Uterus (tissue), 4 donors: ENCODE results near the gene PPP4R3A. TPM values are rescaled to one million over a fixed set of nuclear protein-coding genes. Genes with fewer than 3 reads are reported as not detected.

Experiments
- DNase-seq, 2 donors: peaks; one replicate each; pipeline ENCODE4 v3.0.0-alpha.2; 2019 to 2020
- H3K27ac ChIP-seq, 2 donors: fragments of 200-600 bp; sonication (generic); 1 replicate in 1 of 2; 2 replicates in 1 of 2; pipeline ENCODE4 v1.5.1; 2016 to 2018
- H3K27me3 ChIP-seq, 2 donors: fragments of 200-600 bp; sonication (generic); one replicate each; pipeline ENCODE4 v1.5.1; 2018 to 2019; ENCODE audit warnings: control low read depth in 1 of 2
- H3K36me3 ChIP-seq, 2 donors: fragments of 200-600 bp; sonication (generic); one replicate each; pipeline ENCODE4 v1.5.1; 2019; ENCODE audit warnings: control low read depth in 1 of 2
- H3K4me1 ChIP-seq, 2 donors: fragments of 200-600 bp; sonication (generic); one replicate each; pipeline ENCODE4 v1.5.1; 2018 to 2019; ENCODE audit warnings: control low read depth in 1 of 2
- H3K4me3 ChIP-seq, 2 donors: fragments of 200-600 bp; sonication (generic); 1 replicate in 1 of 2; 2 replicates in 1 of 2; pipeline ENCODE4 v1.5.1; 2018 to 2019; ENCODE audit warnings: mild to moderate bottlenecking in 1 of 2
- H3K9me3 ChIP-seq, 2 donors: fragments of 200-600 bp; sonication (generic); one replicate each; pipeline ENCODE4 v1.5.1; 2019; ENCODE audit warnings: control low read depth in 1 of 2
- CTCF ChIP-seq, 4 experiments: fragments of 200-600 bp in 2 of 4; fragments of 450-650 bp in 2 of 4; sonication (generic) in 2 of 4; IDR thresholded peaks; one replicate each; pipeline ENCODE4 v1.5.1; 2016 to 2019; ENCODE audit warnings: antibody characterized with exemption in 4 of 4, mild to moderate bottlenecking in 2 of 4, moderate library complexity in 1 of 4
- POLR2A ChIP-seq, 2 donors: fragments of 450-650 bp; IDR thresholded peaks; one replicate each; pipeline ENCODE4 v1.6.1; 2016; ENCODE audit warnings: antibody characterized with exemption in 2 of 2, mild to moderate bottlenecking in 1 of 2, moderate library complexity in 1 of 2
- intact Hi-C: fragments of 100-400 bp; cut with DNase I; formaldehyde crosslinking; loops from one replicate; pipeline ENCODE4 v1.15.1; 2023; ENCODE audit warnings: low total_unique reads
- total RNA-seq, 4 donors: library from RNA; depleted of rRNA in 3 of 4; stranded (reverse); fragments of >200 nt in 3 of 4; gene quantifications; one replicate each; pipeline versions ENCODE4 v1.1.0 to v1.2.4, GENCODE V29; 2014 to 2023
- donor health status: DM: yes; HTN: yes; CAD: no.

The PPP4R3A gene
- total RNA-seq, 4 donors from 2014 or later: 36.2 to 136 (median 116) TPM

DNA sequence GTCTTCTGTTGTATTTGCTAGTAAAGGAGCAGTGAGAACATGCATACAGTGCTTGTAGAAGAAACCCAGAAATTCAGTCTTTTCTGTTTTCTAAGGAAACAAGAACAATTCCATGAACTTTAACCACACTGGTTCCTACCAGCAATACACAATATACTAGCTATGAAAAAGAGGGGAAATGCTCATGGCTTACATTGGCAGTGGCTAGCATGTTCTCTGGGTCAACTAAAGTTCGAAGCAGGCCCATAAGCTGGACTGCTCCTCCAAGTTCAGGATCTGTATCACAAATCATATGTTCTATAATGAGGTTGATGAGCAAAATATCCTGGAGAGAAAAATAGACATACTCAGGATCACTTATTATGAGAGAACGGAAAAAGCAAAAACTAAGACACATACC is 37.1 kb downstream of the PPP4R3A start:
- TF ChIP-seq POLR2A (IDR thresholded peaks at IDR 0.05) (no peak), CTCF (IDR thresholded peaks at IDR 0.05) (no peak)
- H3K27ac ChIP-seq: no peak overlapping the region
- no peak for DNase-seq
- no peaks in the 10 kb centered on the region for H3K4me1 ChIP-seq
- H3K9me3 ChIP-seq: no peaks in the 10 kb centered on the region
- no peaks in the 10 kb centered on the region for H3K36me3 ChIP-seq
- H3K27me3 ChIP-seq: no peaks in the 10 kb centered on the region
- no peak overlapping the region for H3K4me3 ChIP-seq
- intact Hi-C loops: no loop called here

DNA sequence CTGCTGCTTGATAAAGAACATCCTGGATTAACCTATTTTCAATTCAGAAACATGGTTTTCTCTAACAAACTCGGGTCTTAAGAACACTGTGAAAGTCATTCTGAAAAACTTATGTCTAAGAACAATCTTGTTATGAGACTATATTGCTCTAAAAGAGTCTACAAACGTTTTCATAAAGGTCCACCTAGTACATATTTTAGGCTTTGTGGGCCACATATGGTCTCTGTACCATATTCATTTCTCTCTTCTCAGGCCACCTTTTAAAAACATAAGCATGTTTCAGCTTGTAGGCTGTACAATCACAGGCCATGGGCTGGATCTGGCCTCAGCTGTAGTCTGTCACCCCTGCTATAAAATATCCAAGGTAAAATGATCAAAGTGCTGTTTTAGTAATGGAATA is 39.9 kb downstream of the PPP4R3A start:
- no peaks in the 10 kb centered on the region for H3K27me3 ChIP-seq
- intact Hi-C loops: no loop called here
- H3K4me3 ChIP-seq: no peak overlapping the region
- H3K36me3 ChIP-seq: no peaks in the 10 kb centered on the region
- TF ChIP-seq POLR2A (IDR thresholded peaks at IDR 0.05): no peak
- TF ChIP-seq CTCF (IDR thresholded peaks at IDR 0.05): no peak
- H3K9me3 ChIP-seq: no peaks in the 10 kb centered on the region
- no peak overlapping the region for H3K27ac ChIP-seq
- no peaks in the 10 kb centered on the region for H3K4me1 ChIP-seq
- no peak for DNase-seq

- H3K36me3 ChIP-seq: no peaks in the 10 kb centered on the region
- TF ChIP-seq POLR2A (IDR thresholded peaks at IDR 0.05) (no peak), CTCF (IDR thresholded peaks at IDR 0.05) (no peak)
- DNase-seq: no peak
- no peak overlapping the region for H3K4me3 ChIP-seq
- H3K27ac ChIP-seq: no peak overlapping the region
- intact Hi-C loops: no loop called here
- no peaks in the 10 kb centered on the region for H3K4me1 ChIP-seq
- no peaks in the 10 kb centered on the region for H3K9me3 ChIP-seq
- no peaks in the 10 kb centered on the region for H3K27me3 ChIP-seq
These were observed 43.9 kb downstream of the PPP4R3A start for GRCh38 chr14:91466192-91466591.

DNA sequence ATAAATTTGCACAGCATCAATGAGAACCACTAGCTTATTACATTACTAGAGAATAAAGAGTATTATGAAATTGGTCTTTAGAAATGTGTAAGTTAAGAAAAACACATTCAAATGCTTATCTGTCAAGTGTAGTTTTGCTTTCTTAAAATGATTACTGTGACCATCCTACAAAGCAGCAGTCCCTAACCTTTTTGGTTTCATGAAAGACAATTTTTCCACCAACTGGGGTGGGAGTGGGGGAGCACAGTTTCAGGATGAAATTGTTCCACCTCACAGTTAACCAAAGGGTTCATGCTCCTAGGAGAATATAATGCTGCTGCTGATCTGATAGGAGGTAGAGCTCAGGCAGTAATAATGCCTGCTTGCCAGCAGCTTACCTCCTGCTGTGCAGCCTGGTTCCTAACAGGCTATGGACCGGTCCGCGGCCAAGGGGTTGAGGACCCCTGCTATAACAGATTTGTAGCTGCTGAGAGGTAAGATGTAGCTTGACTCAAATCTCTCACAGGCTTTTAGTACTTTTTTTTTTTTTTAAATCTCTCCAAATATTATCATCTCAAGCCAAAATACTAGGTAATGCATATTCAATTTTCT is 45.4 kb downstream of the PPP4R3A start:
- Histone ChIP-seq H3K27me3 (no peaks in the 10 kb centered on the region), H3K4me1 (no peaks in the 10 kb centered on the region), H3K36me3 (no peaks in the 10 kb centered on the region), H3K9me3 (no peaks in the 10 kb centered on the region), H3K4me3 (no peak overlapping the region), H3K27ac (no peak overlapping the region)
- intact Hi-C loops: no loop called here
- no peak for DNase-seq
- TF ChIP-seq CTCF (IDR thresholded peaks at IDR 0.05) (no peak), POLR2A (IDR thresholded peaks at IDR 0.05) (no peak)

GRCh38 chr14:91458612-91459011 is 51.5 kb downstream of the PPP4R3A start:
- H3K4me3 ChIP-seq: no peak overlapping the region
- intact Hi-C loops: no loop called here
- TF ChIP-seq CTCF (IDR thresholded peaks at IDR 0.05) (no peak), POLR2A (IDR thresholded peaks at IDR 0.05) (no peak)
- H3K36me3 ChIP-seq: no peaks in the 10 kb centered on the region
- DNase-seq: no peak
- no peak overlapping the region for H3K27ac ChIP-seq
- no peaks in the 10 kb centered on the region for H3K9me3 ChIP-seq
- H3K4me1 ChIP-seq: no peaks in the 10 kb centered on the region
- no peaks in the 10 kb centered on the region for H3K27me3 ChIP-seq
